GM12892 (cell line): ENCODE measurements around the gene TSHZ3.

Experiments used
- DNase-seq: peaks from one replicate; pipeline ENCODE4 v3.0.0; 2011; ENCODE audit not compliant: insufficient read length
- FAIRE-seq: peaks from 2 replicates; lab custom pipeline; 2011; peaks lifted over from hg19 to GRCh38; lab: Jason Lieb, UNC
- POLR2A ChIP-seq: IDR thresholded peaks from 2 replicates; pipeline ENCODE4 v1.6.1; 2011; ENCODE audit warnings: low read depth, low read length, control low read depth
- POLR2AphosphoS5 ChIP-seq: IDR thresholded peaks from 2 replicates; pipeline ENCODE4 v1.6.1; 2011; ENCODE audit warnings: low read depth, low read length, control low read depth
- TAF1 ChIP-seq: IDR thresholded peaks from 2 replicates; pipeline ENCODE4 v1.6.1; 2011; ENCODE audit warnings: low read depth, mild to moderate bottlenecking, control low read depth, low read length, borderline replicate concordance

The TSHZ3 gene

GRCh38 chr19:31261603-31262212 is 87.5 kb downstream of the TSHZ3 start:
- no peak for FAIRE-seq
- DNase-seq, result no peak
- TF ChIP-seq POLR2AphosphoS5, result no peak
- no peak for TF ChIP-seq TAF1
- TF ChIP-seq POLR2A, result no peak

DNA sequence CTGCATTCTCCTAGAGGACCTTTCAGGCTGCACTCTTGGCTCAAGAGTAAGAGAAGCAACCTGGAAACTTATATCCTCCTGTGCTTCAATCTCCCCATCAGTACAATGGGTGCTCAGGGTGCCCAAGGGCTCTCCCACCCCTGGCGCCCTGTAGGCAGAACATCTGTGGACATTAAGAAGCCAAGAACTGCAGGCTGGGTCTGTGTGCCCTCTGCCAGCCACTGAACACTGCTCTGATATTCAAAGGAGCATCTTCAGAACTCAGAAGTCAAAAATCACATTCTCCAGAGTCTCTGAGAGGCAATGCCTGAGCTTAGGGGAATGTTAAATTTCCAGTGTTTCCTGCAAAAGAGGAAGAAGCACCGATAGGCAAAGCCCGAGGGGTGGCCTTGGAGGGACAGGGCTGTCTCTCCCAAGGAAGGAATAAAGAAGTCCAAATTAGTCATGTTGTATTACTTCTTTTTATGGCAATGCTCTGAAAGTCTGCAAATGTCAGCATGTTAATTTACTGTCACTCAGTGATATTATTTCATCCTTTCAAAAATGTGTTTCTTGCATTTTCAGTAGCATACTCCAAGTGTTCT is 88.1 kb downstream of the TSHZ3 start:
- DNase-seq (no peak), FAIRE-seq (no peak)
- TF ChIP-seq POLR2AphosphoS5 (no peak), TAF1 (no peak), POLR2A (no peak)

DNA sequence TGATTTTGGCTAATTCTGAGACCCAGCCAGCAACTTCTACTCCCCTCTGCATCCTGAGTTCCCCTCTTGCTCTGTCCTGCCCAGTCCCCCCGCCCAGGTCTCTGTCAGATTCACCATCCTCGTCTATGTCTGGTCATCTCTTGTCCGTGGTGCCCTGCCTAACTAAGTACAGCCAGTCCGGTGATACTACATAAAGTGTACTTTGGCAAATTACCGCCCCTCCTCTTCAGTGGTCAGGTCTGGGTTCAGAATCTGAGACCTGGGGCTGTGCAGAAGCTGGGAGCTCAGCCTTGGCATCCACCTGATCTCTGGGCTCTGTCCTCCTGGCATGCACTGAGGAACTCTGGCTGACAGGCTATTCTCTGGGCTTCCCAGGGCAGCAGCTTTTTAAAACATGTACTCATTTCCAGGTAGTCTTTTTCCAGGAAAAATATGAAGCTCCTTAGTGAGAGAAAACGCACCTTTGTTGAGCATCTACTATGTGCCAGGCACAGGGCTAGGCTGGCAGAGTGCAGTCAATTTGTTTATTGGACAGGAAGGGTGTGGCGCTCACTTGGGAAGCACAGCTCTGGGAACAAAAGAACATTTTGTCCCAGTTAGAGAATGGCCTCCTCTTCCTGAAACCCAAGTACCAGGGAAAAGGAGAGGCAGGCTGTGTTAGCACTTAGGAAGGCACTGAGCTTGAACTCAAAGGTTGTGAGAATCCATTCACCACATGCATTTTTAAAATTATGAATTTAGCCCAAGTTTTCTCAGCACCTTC is 88.9 kb downstream of the TSHZ3 start:
- FAIRE-seq (no peak), DNase-seq (no peak)

DNA sequence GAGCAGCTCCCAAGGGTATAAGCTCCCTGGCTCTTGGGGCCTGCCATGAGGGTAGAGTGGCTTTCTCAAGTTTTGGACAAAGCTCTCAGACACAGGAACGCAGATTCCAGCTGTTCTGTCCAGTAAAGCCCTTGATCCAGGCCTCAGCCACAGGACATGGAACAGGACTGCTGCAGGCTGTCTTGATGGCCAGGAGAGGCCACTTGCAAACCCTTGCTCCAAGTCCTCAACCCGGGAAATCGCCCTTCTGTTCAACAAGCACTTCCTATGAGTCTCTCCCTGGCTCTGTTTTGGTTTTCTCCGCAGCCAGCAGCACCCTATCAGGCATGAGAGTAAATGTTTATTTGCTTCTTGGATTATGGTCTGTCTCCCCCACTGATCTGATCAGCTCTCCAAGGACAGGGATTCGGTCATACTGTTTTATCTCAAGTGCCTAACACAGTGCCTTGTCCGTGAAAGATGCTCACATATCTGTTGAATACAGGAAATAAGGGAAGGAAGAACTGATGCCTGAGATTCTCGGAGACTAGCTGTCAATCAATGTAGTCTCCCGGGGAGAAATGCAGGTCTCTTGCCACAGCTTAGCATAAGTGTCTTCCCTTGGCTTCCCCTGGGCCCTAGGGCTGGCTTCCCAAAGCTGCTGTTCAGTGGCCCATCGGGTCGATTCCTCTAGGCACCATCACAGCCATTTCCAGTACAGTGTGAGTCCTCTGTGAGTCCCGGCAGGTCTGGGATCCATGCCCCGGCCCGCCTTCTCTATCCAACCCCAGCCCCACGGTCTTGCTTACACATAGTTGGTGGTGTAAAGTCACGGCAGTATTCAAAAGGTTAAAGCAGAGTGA is 90.8 kb downstream of the TSHZ3 start:
- no peak for FAIRE-seq
- TF ChIP-seq POLR2AphosphoS5 (no peak), POLR2A (no peak), TAF1 (no peak)
- no peak for DNase-seq

More for the DNA sequence above, 88.9 kb downstream of the TSHZ3 start:
- TF ChIP-seq POLR2AphosphoS5 (no peak), TAF1 (no peak), POLR2A (no peak)

GRCh38 chr19:31257426-31258130 is 91.7 kb downstream of the TSHZ3 start:
- no peak for FAIRE-seq
- TF ChIP-seq POLR2AphosphoS5 (no peak), TAF1 (no peak), POLR2A (no peak)
- no peak for DNase-seq

- TF ChIP-seq POLR2AphosphoS5 (no peak), POLR2A (no peak), TAF1 (no peak)
- FAIRE-seq (no peak), DNase-seq (no peak)
Measured at GRCh38 chr19:31257025-31257424, 92.2 kb downstream of the TSHZ3 start.

GRCh38 chr19:31256593-31256960 is 92.7 kb downstream of the TSHZ3 start:
- FAIRE-seq, result no peak

DNA sequence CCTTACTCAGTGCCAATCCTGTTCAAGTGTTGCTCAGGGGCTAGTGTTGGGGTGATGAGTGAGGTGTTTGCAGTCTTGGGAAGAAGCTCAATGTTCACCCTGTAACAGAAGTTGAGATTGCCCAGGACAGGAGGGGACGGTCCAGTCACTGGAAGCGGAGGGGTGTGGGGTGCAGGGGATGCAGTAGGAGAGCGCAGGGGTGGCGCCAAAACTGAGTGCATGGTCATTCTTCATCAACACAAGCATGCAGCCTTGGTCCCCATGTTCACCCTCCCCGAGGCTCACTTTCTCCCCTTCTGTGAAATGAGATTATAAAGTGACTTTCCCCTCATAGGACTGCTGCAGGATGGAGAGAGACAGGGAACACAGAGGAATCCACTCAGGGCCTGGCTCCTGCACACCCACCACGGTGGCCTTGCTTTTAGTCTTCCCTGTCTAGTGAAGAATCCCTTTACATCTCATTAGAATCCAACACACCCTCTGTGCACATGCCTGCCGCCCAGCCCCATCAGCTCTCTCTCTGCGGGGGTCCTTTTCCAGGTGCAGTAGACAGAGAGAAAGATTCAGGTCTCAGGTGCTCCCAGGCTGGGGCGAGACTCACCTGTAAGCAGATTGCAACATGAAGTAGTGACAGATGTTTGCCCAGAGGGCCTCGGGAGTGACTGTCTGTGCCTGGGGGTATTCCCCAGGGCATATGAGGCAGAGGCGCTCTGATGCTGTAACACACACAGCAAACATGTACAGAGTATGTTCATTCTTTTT is 93.2 kb downstream of the TSHZ3 start:
- DNase-seq (no peak), FAIRE-seq (no peak)
- no peak for TF ChIP-seq TAF1
- TF ChIP-seq POLR2A, result no peak
- TF ChIP-seq POLR2AphosphoS5, result no peak

More at GRCh38 chr19:31256593-31256960, 92.7 kb downstream of the TSHZ3 start:
- TF ChIP-seq TAF1 (no peak), POLR2AphosphoS5 (no peak), POLR2A (no peak)
- no peak for DNase-seq

DNA sequence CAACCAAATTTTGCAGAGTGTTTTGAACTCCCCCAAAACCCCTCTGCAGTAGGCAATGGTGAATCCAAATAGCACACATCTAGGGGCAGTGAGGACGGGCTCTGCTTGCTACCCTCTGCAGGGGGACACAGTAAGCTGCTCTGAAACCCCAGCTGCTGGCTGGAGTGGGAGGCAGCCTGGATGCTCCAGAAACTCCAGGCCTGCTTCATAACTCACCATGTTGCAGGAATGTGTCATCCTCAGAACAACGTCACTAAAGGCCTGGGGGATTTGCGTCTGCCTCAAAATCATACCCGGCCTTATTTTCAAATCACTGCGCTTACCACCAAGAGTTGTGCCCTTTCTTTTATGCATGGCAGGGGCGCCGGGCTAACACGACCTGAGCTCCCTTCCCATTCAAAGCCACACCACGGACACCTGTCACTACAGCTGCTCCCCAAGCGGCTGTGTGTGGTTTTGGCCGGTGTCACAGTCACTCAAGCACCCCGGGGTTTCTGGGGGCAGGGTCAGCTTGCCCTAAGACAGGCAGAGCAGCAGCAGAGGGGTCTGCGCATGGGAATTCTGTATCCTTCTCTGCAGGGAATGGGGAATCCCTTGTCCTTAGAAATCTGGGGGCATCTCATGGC is 93.9 kb downstream of the TSHZ3 start:
- TF ChIP-seq POLR2A (no peak), TAF1 (no peak), POLR2AphosphoS5 (no peak)
- FAIRE-seq, result no peak

GRCh38 chr19:31254611-31255010 is 94.6 kb downstream of the TSHZ3 start:
- no peak for TF ChIP-seq TAF1
- no peak for TF ChIP-seq POLR2A
- TF ChIP-seq POLR2AphosphoS5, result no peak
- no peak for DNase-seq
- FAIRE-seq, result no peak

More for the DNA sequence above, 93.9 kb downstream of the TSHZ3 start:
- no peak for DNase-seq

DNA sequence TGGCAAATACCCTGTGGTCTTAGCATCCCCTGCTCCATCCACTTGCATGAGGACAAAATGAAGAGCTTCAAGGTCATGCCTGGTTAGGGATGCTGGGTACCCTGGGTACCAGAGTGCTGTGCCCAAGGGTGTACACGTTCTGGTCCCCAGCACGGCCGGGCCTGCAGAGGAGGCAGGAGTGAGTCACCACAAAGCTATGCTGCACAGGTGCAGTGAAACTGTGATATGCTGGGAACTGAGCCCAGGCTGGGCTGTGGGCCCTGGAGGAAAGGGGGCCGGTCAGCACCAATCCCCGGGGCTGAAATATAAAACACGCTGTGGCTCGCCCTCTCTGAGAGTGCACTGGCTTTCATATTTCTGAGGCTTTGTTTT is 95.1 kb downstream of the TSHZ3 start:
- TF ChIP-seq POLR2AphosphoS5 (no peak), TAF1 (no peak), POLR2A (no peak)
- FAIRE-seq, result no peak
- no peak for DNase-seq
